ENCODE results near the gene DIP2C.
"Not testable (repeated sequence)": the region's sequence is repeated elsewhere in the genome, so short reads cannot be mapped to it uniquely, and the experiment has no call there.

The DIP2C gene

GRCh38 chr10:394439-395101 lies 294.9 kb downstream of the DIP2C start:
- DNase-seq = not testable (repeated sequence)

- DNase-seq = no peak
Observed at GRCh38 chr10:393787-394438, 295.6 kb downstream of the DIP2C start.

- no peak for DNase-seq
Observed at GRCh38 chr10:393106-393745, 296.2 kb downstream of the DIP2C start.

GRCh38 chr10:392705-393037 lies 296.8 kb downstream of the DIP2C start:
- no peak for DNase-seq

GRCh38 chr10:391847-392704 lies 297.4 kb downstream of the DIP2C start:
- DNase-seq = no peak

- no peak for DNase-seq
Observed at GRCh38 chr10:391305-391704, 298.2 kb downstream of the DIP2C start.

- no peak for DNase-seq
Observed at GRCh38 chr10:390449-391100, 298.9 kb downstream of the DIP2C start.

- DNase-seq = no peak
Observed at GRCh38 chr10:389836-390448, 299.5 kb downstream of the DIP2C start.

- DNase-seq = no peak
Observed at GRCh38 chr10:389261-389790, 300.1 kb downstream of the DIP2C start.

- DNase-seq = no peak
Observed at GRCh38 chr10:388661-389045, 300.8 kb downstream of the DIP2C start.

GRCh38 chr10:387909-388660 lies 301.4 kb downstream of the DIP2C start:
- DNase-seq = no peak

- DNase-seq = no peak
Observed at GRCh38 chr10:387593-387891, 301.9 kb downstream of the DIP2C start.

GRCh38 chr10:386771-387592 lies 302.5 kb downstream of the DIP2C start:
- no peak for DNase-seq

- DNase-seq = no peak
Observed at GRCh38 chr10:385571-386300, 303.7 kb downstream of the DIP2C start.

- no peak for DNase-seq
Observed at GRCh38 chr10:384538-385305, 304.7 kb downstream of the DIP2C start.

GRCh38 chr10:383519-383918 lies 305.9 kb downstream of the DIP2C start:
- no peak for DNase-seq

GRCh38 chr10:381805-382204 lies 307.7 kb downstream of the DIP2C start:
- DNase-seq = no peak

- DNase-seq = no peak
Observed at GRCh38 chr10:381346-381745, 308.1 kb downstream of the DIP2C start.

- DNase-seq = no peak
Observed at GRCh38 chr10:380313-380940, 309.0 kb downstream of the DIP2C start.
